Mononuclear cell (primary cell): ENCODE measurements around the gene DTX4. TPM values are rescaled to one million over a fixed set of nuclear protein-coding genes. Genes with fewer than 3 reads are reported as not detected.

Source experiments
- H3K27me3 ChIP-seq: 2 replicates; pipeline ENCODE4 v1.6.0; 2011; ENCODE audit warnings: low read length, control low read depth; ENCODE audit not compliant: insufficient read depth
- H3K4me1 ChIP-seq: 2 replicates; pipeline ENCODE4 v1.5.1; 2011; ENCODE audit warnings: mild to moderate bottlenecking, low read length, control low read depth; ENCODE audit not compliant: insufficient read depth
- H3K4me3 ChIP-seq: 2 replicates; pipeline ENCODE4 v1.5.1; 2011; ENCODE audit warnings: mild to moderate bottlenecking, low read length, moderate library complexity
- H3K9me3 ChIP-seq: 2 replicates; pipeline ENCODE4 v1.5.1; 2011; ENCODE audit warnings: low read depth, mild to moderate bottlenecking, control low read depth, low read length
- total RNA-seq: library from RNA; depleted of rRNA; stranded (reverse); fragments of >200 nt; gene quantifications from one replicate; pipeline ENCODE4 v1.2.3, GENCODE V29; 2012

DTX4 gene
- total RNA-seq, 1 donor, result 5.2 TPM

DNA sequence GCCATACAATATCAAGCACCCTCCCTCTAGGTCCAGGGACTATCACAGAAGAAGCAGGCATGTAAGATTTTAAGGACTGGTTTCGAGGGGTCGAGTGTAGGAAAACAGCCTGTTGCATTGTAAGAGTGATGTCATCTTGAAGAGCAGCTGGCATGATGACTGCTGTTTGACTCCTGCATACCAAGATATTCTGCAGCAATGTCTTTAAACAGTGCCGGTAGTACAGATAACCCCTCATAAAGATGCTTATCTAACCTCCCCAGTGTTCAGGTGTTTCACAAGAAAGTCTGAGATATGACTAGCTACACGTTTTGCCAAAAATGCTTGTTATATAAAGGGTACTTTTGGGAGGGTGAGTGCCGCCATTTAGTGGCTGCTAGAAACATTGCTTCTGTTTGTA, 17.3 kb upstream of the DTX4 start:
- no peak overlapping the region for H3K4me3 ChIP-seq
- H3K27me3 ChIP-seq, result no peaks in the 10 kb centered on the region
- no peaks in the 10 kb centered on the region for H3K9me3 ChIP-seq
- H3K4me1 ChIP-seq, result peaks cover 20% of the 10 kb centered on the region

DNA sequence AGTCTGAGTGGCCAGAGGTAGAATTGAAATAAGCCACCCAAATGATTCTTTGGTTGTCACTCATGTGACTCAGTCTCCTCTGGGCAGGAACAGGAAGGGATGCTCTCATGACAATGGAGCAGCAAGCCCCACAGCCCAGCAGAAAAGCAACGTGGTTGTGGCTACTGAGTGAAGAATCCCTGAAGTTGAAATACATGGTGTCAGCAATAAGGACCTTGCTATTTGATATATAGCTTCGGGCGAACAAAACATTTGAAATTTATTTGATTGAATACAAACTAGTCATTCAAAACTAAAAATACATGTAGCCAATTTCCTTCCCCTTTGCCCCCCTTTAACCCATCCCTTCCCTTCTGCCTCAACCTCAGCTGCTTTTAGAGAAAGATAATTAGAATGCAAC, 14.5 kb upstream of the DTX4 start:
- Histone ChIP-seq H3K4me3 (no peak overlapping the region), H3K27me3 (no peaks in the 10 kb centered on the region), H3K9me3 (no peaks in the 10 kb centered on the region), H3K4me1 (peaks cover 13% of the 10 kb centered on the region)

DNA sequence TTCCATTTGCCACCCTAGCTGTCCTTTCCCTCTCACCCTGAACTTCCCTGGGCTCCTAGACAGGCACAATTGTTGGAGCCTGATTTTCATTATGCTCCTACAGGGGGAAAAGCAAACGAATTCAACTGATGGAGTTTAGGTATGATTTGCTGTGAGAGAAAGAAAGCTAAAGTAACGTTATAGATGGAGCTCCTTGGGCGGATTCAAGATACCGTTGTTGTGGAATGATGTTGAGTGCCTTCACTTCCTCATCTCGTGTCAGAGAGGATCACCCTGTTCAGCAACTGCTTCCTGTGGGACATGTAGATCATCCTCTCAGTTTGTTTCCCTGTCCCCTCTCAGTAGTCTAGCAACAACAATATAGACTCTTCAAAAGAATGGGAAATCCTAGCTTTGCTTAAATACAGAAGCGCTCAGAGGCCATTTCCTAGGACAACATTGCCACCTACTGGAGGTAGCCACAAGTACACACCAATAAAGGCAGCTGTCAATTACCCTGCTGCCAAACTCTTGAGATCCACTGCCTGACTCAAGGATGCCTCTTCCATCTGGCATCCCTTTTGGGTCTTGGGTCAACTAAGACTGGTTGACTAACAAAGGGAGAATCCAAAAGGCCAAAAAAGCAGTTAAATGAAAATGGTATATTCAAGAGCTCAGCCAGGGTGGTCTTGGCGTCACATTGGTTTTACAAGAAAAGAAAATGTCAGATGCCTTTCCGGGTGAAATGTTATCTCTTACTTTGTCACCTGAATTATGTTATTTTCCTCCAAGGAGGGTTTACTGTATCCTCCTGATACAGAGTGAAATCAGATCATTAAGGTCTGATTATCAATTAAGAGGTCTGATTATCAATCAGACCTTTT, 13.5 kb upstream of the DTX4 start:
- Histone ChIP-seq H3K9me3 (no peaks in the 10 kb centered on the region), H3K4me1 (peaks cover 13% of the 10 kb centered on the region), H3K4me3 (no peak overlapping the region), H3K27me3 (no peaks in the 10 kb centered on the region)

DNA sequence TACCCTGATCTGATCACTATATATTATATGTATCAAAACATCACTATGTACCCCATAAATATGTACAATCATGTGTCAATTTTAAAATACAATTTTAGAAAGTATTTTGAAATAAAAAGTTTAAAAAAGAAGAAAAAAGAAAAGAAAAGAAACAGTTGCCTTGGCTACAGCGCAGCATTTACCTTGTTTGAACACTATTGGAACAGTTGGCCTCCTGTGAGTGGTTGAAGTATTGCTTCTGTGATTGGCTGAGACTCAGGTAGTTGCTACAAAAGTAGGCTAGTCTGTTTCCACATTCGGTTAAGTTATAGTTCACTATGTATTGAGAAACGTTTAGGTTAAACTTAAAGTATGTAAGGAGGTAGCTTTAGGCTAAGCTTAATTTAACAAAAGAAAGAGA, 7.9 kb upstream of the DTX4 start:
- Histone ChIP-seq H3K27me3 (no peaks in the 10 kb centered on the region), H3K9me3 (no peaks in the 10 kb centered on the region)

DNA sequence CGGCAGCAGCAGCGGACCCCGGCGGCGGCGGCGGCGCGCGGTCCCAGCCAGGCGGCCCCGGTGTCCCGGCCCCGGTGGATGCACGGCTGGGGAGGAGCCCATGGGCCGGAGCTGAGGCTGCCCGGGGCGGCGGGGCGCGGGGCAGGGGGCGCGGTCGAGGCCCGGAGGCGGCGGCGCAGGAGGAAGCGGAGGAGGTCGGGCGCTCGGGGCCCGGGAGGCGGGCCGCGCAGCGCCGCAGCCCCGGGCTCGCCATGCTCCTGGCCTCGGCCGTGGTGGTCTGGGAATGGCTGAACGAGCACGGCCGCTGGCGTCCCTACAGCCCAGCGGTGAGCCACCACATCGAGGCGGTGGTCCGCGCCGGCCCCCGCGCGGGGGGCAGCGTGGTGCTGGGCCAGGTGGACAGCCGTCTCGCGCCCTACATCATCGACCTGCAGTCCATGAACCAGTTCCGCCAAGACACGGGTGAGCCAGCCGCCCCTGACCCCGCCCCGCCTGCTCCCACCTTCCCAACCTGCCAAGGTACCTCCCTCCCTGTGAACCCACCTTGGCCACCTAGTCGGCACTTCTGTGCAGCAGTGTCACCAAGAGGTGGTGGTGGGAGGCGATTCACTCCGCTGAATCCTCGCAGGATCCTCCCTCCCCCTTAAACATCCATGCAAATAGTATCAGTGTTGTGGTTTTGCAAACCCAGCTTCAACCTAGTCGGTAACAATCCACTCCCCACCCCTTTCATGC, 580 bp downstream of the DTX4 start:
- peaks cover 25% of the 10 kb centered on the region for H3K4me1 ChIP-seq
- no peaks in the 10 kb centered on the region for H3K9me3 ChIP-seq
- H3K27me3 ChIP-seq, result peaks cover 4% of the 10 kb centered on the region
- peak overlapping the region; percentile 54 for H3K4me3 ChIP-seq

More for the DNA sequence above, 7.9 kb upstream of the DTX4 start:
- no peak overlapping the region for H3K4me3 ChIP-seq
- H3K4me1 ChIP-seq, result no peaks in the 10 kb centered on the region

DNA sequence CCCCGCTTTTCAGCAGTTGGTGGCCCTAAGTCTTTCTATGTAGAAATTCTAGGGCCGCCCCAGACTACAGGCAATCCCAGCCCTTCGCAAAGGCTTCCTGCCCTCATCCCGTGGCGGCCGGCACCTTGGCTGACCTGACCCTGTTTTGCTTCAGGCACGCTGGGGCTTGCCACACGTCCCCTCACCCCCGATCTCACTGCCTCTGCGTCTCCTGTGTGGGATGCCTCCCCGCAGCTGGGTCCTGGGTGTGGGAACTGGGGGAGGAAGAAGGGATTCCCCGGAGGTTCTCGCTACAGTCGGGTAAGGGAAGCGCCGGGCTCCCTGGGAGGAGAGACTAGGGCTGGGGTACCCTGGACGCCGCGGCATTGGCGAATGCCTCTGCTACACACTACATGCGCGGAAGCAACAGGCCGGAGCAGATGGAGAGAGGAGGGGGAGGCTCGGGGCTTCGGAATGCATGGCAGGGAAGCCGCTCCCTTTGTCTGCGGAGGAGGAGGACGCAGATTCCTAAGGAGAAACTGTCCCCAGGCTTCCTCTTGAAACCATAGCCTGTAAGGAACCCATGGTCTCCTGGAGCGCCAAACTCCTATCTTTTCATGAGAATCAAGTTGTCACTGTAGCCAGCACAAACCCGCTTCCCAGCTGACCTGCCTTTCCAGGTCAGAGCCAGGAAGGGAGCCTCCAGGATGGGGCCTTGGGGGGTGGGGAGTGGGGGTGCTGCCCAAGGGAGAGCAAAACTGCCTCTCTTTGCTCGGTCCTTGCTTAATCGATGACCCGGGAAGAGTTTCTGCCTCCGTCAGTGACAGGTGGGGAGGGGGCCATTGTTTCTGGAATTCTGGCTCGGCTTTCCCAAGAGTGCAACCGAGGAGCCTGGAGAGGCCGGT, 1.4 kb downstream of the DTX4 start:
- H3K4me1 ChIP-seq, result peaks cover 25% of the 10 kb centered on the region
- H3K27me3 ChIP-seq, result peaks cover 4% of the 10 kb centered on the region
- peak overlapping the region; percentile 54 for H3K4me3 ChIP-seq
- H3K9me3 ChIP-seq, result no peaks in the 10 kb centered on the region

DNA sequence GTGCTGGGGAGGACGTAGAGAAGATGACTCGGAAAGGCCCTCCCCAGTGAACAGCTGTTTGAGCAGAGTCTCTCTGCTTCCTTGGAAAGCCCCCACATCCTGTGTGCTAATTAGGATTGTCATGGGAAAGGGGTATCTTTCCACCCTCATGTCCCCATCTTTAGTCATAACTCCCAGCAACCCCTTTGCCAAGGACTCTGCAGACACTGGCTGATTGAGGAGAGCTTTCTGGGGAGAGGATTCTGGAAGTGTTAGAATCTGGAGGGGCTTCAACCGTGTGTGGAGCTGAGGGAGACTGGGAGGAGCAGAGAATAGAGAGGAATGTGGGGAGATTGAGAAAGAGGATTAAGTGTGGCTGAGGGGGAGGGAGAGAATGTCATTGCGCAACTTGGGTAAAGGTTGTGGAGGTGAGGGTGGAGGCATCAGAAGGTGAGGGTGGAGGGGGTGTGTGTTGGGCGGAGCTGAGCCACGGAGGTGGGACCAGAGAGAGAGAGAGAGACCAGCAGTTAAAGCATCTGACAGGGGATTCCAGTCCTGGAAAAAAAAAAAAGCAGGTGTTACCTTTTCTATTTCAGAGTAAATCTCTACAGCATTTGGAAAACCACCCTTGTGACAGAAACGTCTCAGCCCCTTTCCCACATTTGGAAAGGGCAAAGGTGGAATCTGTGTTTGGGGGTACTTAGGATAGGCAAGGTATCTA, 2.2 kb downstream of the DTX4 start:
- H3K27me3 ChIP-seq, result peaks cover 4% of the 10 kb centered on the region
- no peak overlapping the region for H3K4me3 ChIP-seq
- no peaks in the 10 kb centered on the region for H3K9me3 ChIP-seq
- H3K4me1 ChIP-seq, result peaks cover 25% of the 10 kb centered on the region

DNA sequence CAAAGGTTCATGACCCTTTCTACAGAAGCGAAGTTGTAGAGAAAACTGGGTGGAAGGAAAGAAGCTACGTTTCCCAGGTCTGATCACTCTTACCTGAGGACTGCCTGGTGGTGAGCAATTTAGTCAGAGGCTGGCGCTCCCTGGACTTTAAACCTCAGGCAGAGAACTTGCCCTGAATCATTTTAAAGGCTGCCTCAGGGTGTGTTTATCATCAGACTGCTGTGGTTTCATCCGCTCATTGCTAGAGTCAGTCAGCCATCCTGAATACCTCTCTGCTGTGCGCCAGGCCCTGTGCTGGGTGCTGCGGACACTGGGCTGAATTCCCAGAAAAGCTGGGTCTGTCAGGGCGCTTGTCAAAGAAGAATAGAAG, 2.7 kb downstream of the DTX4 start:
- H3K4me3 ChIP-seq, result no peak overlapping the region
- H3K27me3 ChIP-seq, result peaks cover 4% of the 10 kb centered on the region
- H3K9me3 ChIP-seq, result no peaks in the 10 kb centered on the region
- peaks cover 25% of the 10 kb centered on the region for H3K4me1 ChIP-seq

DNA sequence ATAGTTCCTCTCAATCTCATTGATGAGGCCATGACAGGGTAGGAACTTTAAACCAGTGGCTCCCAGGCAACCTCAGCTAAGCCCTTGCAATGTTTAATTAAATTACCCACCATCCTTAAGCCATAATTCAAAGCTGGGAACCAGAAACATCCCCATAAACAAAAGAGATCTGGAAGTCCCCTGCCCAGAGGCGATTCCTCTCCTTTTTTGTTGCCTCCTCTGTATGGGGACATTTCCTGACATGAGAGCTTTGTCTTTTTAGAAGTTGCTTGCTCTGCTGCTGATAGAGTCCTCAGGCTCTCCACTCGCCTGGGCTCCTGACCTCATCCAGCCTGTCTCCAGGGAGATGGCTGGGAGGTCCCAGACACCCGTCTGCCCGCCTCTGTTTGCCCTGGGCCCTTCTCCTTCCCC, 3.2 kb downstream of the DTX4 start:
- Histone ChIP-seq H3K4me1 (peaks cover 25% of the 10 kb centered on the region), H3K27me3 (peaks cover 4% of the 10 kb centered on the region), H3K4me3 (no peak overlapping the region), H3K9me3 (no peaks in the 10 kb centered on the region)

DNA sequence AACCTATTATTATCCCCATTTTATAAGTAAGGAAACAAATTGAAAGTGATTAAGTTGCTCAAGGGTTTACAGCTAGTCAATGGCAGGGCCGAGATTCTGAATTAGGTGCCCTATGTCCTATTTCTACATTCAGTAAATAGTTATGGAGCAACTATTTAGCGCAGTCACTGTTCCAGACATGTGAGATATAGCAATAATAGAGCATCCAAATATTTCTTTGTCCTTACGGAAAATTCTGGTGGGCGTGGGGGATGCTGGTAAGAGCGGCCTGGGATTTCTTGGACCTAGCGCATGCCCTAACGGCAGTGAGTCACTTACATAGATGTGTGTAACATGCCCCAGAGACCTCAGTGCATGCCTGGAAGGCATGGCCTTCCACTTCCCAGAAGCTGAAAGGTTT, 4.4 kb downstream of the DTX4 start:
- Histone ChIP-seq H3K27me3 (peaks cover 4% of the 10 kb centered on the region), H3K4me1 (peaks cover 25% of the 10 kb centered on the region), H3K4me3 (no peak overlapping the region), H3K9me3 (no peaks in the 10 kb centered on the region)

DNA sequence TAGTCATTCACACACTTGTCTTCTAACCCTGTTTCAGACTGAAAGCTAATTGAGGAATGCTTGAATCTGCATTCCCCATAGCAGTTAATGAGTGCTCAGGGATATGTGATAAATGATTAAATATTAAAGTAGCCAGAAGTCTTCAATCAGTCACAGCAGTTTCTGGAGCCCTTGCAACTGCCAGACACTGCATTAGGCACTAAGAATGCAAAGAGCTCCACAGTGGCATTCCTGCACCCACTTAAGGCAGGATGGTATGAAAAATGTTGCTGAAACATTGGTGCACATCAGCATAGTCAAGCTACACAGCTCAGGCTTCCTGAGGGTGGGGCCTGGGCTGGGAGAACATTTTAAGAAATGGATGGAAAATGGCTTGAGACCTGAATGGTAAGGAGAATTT, 6.5 kb downstream of the DTX4 start:
- no peak overlapping the region for H3K4me3 ChIP-seq
- peaks cover 15% of the 10 kb centered on the region for H3K4me1 ChIP-seq
- no peaks in the 10 kb centered on the region for H3K27me3 ChIP-seq
- no peaks in the 10 kb centered on the region for H3K9me3 ChIP-seq

DNA sequence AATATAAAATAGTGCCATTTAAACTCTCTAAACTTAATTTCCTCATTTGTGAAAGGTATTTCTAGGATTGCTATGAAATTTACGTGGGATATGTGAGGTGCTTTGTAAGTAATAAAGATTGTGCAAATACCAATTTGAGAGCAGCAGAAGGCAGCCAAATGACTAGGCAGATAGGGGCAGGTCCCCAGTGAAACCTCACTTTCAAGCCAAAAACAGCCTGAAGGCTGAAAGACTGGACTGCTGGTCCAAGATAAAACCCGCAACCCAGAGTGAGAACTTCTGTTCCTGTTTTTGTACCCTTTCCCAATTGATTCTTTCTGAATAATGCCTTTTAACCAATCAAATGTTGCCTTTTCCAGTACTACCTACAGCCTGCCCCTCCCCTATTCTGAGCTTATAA, 7.2 kb downstream of the DTX4 start:
- H3K9me3 ChIP-seq, result no peaks in the 10 kb centered on the region
- H3K4me1 ChIP-seq, result peaks cover 8% of the 10 kb centered on the region
- no peak overlapping the region for H3K4me3 ChIP-seq
- no peaks in the 10 kb centered on the region for H3K27me3 ChIP-seq

DNA sequence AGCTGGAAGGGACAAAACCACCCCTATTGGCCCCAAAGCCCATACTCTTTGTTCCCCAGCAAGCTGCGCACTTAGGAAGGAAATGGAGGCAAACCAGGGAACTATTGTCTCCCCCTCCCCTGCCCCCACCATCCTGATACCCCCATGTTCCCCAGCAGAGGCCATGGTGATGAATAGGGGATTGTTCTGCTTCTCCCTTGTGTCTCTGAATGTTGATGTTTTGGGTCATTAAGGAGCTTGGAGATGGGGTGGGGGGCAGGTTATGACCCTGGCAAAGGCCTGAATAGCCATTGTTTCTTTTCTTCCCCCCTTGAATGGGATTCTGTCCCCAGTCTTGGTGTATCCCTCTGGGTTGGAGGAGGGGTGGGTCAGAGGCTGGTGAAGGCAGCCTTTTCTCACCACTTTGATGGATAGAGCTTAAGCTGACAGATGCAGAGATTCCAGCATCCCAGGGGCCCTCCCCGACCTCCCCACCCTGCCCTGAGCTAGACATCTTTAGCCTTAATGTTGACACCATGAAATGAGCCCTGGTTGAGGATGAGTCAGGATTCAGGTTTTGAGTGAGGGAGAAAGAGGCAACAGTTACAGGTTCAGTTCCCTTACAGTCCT, 8.3 kb downstream of the DTX4 start:
- Histone ChIP-seq H3K4me1 (no peaks in the 10 kb centered on the region), H3K4me3 (no peak overlapping the region)

DNA sequence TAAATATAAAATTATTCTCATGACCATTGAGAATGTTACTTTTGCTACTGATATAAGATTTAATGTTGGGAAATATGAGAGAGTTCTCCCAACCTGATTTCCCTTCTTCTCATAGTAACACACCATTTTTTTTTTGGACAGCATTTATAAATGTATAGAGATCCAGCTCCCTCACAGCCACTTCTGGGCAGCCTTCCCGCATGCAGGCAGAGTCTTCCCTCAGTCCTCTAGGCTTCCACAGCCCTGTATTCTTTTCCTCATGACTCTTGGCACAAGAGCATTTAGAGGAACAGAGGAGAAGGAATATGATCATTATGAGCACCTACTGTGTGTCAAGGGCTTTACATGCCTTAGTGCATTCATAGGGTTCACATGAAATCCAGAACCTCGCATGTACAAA, 9.0 kb downstream of the DTX4 start:
- no peaks in the 10 kb centered on the region for H3K27me3 ChIP-seq
- no peak overlapping the region for H3K4me3 ChIP-seq

More for the DNA sequence above, 8.3 kb downstream of the DTX4 start:
- H3K9me3 ChIP-seq, result no peaks in the 10 kb centered on the region
- no peaks in the 10 kb centered on the region for H3K27me3 ChIP-seq

More for the DNA sequence above, 9.0 kb downstream of the DTX4 start:
- Histone ChIP-seq H3K9me3 (no peaks in the 10 kb centered on the region), H3K4me1 (no peaks in the 10 kb centered on the region)
